ENCODE data around the gene FLOT2.
A peak's percentile ranks its signal among the peaks of the same experiment; 100 is the strongest.
"Not testable (repeated sequence)": the region's sequence is repeated elsewhere in the genome, so short reads cannot be mapped to it uniquely, and the experiment has no call there.

FLOT2 gene

DNA sequence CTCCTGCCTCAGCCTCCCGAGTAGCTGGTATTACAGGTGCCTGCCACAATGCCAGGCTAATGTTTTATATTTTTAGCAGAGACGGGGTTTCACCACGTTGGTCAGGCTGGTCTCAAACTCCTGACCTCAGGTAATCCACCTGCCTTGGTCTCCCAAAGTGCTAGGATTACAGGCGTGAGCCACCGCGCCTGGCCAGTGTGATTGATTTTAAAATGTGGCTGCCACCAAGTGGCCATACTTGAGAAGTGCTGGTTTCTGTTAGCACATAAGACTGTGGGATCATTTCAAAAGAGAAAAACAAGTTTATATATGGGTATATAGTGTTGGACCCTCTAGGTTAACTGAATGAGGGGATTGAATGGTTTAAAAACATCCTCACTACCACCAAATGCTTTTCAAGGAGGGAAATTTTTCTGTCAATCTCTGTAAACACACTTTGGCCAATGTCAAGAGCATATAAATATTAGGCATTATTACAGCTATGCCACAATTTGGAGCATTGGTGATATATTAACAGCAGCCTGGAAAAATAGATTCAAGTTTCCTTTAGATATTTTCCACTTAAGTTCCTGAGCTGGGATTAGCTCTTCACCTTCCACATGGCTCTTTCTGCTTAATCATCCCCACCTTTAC, 18.9 kb upstream of the FLOT2 start:
- peak; percentile 5 for DNase-seq

DNA sequence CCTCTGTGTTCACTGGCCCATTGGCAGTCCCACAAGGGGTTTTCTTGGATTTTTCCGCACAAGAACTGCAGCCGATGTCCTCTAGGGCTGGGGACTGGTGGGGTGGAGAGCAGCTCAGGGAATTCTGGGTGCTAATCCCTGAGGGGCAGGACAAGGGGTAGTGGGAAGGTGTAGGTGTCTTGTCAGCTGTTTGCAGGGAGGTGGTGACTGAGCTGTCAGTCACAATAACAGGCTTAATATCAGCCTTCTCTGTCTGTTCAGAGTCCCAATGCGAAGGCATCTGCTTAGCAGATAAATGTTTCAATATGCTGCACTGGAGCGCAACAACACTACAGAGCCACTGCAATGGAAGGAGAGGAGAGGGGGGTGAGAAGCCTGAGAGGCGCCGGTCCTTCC, 15.4 kb upstream of the FLOT2 start:
- no peak for DNase-seq

DNA sequence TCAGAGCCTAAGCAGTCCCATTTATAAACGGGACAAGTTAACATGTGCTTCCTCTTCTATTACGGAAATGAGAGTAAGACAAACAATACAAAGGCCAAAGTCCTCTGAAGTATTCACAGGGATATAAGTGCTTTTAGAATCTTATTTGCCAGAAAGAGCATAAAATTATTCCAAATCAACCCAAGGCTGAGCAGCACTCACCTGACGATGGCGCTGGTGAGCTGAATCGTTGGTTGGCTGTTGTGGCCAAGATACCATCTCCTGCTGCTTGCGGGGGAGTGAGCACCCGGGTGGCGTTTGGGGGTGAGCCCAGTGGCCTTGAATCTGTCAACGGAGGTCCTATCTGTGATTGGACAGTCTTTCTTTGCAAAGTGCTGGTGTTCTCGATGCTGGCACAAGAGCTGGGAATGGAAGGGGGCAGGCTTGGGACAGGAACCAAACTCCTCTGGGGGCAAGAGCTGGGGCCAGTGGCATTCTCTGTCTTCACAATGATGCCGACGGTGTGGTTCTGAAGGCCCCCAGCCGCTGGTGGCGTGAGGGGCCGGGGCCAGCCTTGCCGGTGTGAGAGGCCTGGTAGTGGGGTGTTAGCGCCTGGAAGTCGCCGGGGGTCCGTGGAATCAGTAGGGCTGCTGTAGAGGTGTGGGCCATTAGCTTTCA, 14.9 kb upstream of the FLOT2 start:
- no peak for DNase-seq

DNA sequence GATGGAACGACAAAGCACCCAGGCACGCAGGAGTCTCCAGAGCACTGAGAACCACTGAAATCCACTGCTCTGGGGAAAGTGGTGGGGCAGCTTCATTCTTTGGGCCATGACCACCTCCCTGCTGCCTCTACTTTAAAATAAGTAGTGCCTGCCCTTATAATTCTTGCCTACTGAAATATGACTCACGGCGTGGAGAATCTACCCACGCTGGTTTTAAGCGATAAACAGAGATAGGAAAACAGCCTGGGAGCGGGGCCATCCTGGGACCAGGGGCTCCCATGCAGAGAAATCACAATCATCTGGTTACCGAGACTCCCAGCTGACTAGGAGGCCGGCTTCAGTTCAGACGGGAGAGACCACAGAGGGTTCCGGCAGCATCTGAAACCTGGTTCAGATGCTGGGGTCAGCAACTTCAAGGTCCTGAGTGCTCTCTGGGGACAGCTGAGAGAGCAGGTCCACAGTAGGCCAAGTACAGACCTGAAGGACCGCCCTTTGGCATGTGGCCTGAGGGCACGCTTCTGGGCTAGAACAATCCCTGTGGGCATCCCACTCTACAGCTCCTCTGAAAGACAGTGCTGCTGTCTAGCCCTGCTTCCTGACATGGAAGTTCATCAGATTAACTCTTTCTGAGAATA, 14.0 kb upstream of the FLOT2 start:
- DNase-seq = no peak

DNA sequence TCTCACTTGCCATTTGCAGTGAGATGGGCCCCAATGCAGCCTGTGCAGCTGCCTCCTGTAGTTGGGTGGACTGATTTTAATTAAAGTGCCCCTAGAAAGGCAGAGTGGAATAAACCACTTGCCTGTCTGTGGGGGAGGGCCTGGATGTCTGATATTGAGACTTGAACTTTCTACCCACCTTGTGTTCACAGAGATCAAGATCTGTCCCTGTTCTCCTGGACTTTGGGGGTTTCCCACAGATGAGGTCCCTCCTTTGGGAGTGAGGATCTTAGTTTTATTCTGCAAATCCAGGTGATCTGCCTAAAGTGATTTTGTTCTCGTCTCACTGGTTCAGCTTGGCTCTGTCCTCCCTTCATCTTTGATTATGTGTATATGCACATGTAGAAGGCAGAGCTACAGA, 13.0 kb upstream of the FLOT2 start:
- no peak for DNase-seq

DNA sequence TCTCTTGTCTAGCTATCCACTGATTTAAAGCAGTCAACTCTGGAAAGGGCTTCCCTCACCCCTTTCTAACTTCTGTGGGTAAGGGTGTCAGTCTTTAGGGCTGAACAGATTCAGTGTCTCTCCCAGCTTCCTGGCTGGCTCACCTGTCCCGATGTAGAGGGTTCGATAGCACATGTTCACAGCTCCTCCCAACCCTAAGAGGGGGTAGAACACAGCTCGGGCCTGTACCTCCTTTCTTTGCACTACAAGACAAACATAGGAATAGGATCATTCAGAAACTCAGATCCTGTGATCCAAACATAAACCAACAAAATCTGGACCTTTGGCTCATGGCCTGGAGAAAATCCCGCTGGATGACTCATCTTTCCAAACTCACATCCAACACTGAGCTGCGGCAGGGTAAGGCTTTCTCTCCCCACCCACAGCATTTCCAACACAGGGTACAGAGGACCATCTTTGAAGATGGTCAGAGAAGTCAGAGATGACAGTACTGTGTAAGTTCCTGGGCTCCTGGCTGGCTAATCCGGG, 11.2 kb upstream of the FLOT2 start:
- no peak for DNase-seq

DNA sequence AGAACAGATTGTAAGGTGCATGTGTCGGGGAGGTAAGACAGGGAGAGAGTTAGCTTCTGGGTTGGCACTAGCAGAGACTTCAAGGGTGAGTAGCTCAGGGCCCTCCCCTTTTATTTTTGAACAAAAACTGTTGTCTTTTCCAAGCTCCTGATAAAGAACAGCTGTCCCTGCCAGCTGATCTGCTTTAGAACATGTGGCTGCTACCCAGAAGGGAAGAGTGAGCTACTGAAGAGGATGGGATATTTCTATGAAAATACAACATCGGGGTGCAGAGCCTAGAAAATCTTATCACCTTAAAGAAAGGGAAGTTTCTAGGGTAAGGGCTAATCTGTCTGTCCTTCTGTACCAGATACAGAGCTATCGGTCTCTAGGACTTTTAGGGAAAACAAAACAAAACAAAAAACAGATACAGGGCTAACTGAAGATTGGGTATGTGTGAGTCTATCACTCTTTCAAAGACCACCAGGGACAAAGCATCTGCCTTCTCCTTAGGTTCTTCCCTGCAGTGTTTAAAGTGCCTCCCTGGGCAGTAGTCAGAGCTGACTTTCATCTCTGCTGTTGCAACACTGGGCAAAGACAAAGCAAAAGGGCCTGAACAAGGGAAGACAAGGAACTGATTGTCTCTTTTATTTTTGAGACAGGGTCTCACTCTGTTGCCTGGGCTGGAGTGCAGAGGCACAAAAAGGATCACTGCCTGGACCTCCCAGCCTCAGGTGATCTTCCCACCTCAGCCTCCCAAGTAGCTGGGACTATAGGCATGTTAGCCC, 10.4 kb upstream of the FLOT2 start:
- no peak for DNase-seq

DNA sequence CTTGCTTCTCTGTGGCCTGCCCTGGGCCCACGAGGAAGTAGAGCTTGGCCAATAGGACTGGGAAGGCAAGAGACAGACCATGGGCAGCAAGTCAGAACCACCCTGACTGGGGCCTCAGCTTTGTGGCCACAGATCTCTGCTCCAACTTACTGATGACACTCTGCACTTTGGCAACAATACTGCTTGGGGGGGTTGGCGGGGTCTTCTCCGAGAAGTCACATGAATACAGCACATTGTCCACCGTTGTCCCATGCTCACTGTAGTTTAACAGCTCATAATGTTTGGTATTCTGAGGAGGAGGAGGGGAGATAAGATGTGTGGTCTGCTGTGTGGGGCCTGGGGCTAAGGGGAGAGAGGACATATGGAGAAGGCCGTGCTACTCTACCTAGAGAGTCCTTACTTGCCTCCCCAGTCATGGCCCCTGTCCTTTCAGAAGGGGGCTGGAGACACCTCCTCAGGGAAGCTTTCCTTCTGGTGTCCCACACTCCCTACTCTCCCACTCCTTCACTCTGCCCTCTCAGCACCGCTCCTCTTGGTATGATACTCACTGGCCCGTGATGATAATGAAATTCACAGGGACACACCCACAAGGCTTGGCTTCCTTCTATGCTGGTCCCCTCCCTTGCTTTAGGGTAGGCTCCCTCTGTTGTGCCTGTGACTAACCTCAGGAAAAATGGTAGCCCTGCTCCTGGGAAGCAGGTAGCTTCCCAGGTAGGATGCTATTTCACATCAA, 9.3 kb upstream of the FLOT2 start:
- no peak for DNase-seq

DNA sequence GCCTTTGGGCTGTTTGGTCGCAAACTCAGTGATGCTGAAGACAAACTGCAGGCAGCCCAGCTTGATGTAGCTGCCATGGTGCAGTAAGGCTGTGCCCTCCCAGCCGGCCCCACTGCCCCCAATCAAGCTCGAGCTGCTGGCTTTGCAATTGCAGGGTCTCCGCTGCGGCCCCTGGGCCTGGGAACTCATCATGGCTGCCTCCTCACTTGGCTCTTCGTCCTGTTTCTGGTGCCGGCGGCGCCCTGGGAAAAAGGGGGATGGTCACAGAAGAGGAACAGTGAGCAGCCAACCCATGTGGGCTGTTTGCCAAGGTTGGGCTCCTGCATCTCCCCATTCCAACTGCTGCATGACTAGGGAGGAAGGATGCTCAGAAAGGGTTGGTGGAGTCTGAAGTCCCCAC, 8.7 kb upstream of the FLOT2 start:
- DNase-seq = no peak

DNA sequence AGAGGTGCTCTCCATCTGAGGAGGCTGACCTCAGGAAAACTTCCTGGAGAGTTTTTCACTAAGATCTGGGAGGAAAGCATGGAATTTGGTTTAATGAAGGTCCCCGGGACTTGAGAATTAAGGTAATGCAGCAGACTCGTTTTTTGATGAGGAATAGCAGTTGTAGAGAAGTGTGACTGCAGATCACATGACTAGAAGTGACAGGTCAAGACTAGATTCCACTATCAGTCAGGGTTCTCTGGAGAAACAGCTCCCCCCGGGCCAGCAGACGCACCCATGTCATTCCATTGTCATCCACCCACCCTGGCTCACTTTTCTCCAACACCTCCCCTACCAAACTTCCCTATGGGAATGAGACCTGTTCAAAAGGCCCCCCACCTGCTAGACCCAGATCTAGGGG, 7.3 kb upstream of the FLOT2 start:
- DNase-seq = no peak

DNA sequence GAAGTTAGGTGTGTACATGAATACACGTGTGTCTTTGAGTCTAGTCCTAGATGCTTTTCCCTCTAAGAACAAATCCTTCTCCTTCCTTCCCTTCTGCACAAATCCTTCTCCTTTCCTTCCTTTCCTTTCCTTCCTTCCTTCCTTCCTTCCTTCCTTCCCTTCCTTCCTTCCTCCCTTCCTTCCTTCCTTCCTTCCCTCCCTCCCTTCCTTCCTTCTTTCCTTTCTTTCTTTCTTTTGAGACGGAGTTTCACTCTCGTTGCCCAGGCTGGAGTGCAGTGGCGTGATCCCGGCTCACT, 6.0 kb upstream of the FLOT2 start:
- DNase-seq = not testable (repeated sequence)

DNA sequence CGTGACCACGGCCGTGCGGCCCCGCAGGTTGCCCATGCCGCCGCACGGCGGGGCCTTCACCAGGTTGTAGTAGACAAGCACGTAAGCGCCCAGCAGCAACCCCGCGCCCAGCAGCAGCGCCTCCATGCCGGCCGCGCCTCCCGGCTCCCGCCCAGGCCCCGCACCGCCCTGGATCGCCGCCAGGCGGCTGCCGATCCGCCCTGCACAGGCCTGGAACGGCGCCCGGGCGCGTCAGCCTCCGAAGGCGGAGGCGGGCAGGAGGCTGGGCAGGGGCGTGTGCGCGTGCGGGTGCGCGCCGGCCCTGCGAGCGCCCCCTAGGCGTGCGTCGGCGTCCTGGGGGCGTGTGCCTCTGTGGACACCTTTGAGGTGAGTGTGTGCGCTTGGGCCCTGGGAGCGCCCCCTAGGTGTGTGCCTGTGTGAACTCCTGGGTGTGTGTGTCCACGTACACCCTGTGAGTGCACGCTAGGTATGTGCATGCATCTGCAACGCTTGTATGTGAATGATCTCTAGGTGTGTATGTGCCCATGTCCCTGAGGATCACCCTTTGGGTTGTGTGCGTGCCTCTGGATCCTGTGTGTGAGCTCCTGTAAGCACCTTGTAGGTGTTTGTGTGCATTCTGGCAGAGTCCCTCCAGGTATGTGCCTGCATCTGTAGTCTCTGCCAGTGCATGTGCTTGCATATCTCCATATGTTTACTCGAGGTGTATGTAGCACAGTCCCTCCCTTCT, 5.4 kb upstream of the FLOT2 start, which contains the start of gene DHRS13:
TSS of gene DHRS13 (minus strand) at position 261 of the 727 bp plus-strand sequence. CDS start at position 126, 135 bp downstream.
- DNase-seq = peak; percentile 87

DNA sequence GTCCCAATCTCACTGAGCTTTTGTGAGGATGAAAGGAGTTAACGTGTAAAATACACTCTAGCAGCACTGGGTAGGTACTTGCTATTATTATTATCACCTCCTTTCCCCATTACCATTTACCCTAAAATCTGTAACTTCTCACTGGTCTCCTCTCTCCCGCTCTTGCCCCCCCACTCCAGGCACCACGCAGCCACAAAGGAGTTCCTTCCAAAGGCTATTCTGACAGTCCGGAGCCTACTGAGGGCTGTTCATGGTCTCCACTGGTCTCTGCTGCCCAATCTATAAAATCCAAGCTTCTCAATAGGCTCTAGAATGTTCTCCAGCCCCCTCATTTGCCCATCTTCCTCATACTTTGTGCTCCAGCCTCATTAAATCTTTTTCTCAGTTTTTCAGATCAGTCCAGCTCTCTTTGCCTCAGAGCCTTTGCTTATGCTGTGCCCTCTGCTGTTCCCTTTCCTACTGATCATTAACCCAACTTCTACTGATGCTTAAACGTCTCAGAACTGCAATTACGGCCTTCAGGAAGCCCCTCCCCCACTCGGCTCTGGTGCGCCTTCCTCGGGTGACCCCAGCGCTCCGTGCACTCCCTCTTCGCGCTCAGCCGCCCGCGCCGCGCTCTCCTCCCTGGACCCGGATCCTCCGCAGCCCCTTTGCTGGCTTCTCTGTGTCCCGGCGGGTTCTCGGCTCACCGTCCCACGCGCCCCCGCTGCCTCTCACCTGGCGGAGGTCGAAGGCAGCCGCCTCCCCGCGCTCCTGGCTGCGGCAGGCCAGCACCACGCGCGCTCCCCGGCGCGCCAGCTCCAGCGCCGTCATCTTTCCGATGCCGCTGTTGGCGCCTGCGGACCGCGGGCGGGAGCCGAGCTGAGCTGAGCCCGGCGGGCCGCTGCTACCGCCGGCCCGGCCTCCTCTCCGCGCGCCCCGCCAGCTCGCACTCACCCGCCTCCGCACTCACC, 4.6 kb upstream of the FLOT2 start:
- DNase-seq = peak; percentile 51

DNA sequence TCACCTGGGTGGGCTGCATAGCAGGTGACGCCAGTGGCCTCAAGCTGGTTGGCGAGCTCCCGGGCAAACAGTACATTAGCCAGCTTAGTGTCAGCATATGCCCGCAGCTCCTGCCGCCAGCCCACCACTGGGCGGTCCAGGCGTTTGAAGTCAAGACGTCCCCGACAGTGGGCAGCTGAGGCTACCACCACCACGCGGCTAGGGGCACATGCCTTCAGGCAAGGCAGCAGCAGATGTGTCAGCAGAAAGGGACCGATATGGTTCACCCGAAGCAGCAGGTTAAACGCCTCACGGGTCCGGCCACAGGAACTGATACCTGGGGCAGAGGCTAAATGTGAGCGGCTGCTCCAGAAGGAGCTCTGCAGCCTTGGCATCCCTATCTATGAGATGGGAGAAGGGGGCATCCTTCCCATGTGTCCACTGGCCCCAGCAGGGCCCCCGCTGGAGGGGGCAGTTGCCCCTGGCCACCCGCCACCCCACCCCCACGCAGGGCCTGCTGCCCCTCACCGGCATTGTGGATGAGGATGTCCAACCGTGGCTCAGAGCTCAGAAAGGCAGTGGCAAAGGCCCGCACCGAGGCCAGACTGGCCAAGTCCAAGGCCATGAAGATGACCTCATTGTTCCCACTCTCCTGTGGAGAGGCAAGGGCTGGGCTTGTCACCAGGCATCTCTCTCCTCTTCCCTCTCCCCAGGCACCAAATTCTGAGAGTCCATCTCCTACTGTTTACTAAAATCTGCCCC, 3.6 kb upstream of the FLOT2 start:
- no peak for DNase-seq

DNA sequence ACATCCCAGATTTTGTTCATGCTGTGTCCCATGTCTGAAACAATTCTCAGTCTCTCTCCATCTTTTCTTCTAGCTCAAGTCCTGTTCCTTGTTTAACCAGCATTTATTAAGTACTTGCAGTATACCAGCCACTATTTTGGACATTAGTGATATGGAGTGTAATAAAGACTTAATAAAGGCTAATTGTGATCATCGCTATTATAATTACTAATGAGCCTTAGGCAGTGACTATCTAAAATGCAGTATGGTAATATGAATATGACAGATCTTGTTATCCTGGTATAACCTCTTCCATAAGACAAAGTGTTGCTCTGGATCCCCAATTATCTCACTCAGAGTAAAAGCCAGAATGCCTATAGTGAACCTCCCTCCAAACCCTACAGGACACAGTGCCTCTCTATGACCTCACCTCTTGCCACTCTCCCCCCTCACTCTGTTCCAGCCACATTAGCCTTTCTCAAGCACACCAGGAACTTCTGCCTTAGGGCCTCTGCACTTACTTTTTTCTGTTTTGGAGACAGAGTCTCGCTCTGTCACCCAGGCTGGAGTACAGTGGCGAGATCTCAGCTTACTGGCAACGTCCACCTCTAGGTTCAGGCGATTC, 1.8 kb upstream of the FLOT2 start:
- DNase-seq = no peak

DNA sequence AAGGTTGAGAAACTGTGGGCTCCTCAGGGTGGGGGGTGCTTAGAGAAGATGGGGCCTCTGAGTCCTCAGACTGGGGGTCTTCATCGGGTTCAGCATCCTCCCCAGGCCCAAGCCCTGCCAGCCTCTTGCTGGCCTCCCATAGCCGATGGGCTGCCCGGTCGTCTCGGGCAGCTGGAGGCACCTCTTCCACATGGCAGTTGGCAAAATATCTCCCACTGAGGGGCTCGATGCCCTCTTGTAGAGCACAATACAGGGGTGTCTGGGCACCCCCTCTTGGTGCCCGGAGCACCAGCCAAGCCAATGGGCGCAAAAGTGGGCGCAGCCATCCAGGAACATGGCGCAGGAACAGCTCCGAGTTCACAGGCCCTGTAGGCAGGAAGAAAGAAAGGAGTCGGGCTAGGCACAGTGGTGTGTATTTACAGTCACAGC, 1.0 kb upstream of the FLOT2 start:
- DNase-seq = no peak

DNA sequence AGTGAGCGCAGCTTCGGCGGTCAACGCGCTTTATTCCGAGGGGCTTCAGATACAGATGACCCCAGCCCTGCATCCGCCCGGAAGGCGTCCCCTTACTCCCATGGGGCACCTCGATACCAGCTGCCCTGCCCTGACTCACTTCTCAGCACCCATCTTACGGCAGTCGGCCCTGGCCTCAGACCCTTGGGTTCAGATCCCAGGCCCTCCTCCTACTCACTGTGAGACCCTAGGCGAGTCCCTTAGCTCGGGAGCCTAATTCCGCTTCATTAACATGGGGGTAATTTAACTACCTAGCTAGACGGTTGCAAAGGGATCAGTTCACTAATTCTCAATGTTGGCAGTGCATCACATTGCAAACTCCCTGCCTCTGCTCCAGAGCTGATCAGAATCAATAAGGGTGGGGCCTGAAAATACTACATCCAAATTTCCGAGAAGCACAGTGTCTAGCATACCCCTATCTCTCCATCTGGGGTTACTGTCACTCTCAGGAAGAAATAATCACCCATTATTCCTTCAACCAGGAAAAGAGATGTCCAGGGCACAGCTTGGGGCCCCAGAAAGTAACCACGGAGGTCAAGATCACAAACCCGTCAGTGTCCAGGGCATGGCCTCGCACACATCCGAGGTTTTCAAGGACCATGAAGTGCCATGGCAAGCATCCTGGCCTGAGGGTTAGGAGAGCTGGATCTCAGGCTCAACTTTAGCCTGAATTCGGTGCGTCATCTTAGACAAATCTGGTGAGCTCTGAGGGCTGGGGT, 415 bp upstream of the FLOT2 start:
- no peak for DNase-seq

DNA sequence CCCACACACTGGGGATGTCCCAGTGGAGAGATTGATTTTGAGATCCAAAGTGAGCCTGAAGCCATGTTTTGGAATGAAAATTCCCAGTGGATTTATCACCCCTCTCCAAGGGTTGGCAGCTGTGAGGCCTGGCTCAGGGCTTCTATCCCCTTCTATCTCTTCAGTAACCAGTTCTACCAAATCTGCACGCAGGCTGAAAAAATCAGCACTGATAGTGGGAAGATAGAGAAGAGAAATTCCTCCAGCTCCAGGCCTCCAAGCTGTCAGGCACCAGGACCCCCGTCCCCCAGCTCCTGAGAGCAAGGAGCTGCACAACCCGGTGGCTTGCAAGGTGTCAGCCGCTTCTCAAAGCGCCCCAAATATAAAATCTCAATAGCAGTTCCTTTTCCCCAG, 1.0 kb downstream of the FLOT2 start:
- no peak for DNase-seq

Data from NCI-H1105 (cell line).